SU-DHL-6 (cell line): Measurements from ENCODE around the gene EPC2.

Experiments
- CTCF ChIP-seq: fragments of 200-600 bp; sonication (generic); IDR thresholded peaks from one replicate; pipeline ENCODE4 v1.5.1; 2017; ENCODE audit warnings: antibody characterized with exemption, mild to moderate bottlenecking, low read length, moderate library complexity; ENCODE audit not compliant: insufficient read depth, poor library complexity, severe bottlenecking
- EZH2phosphoT487 ChIP-seq: fragments of 200-600 bp; sonication (generic), shearing (Covaris generic); conservative IDR thresholded peaks from 2 replicates; pipeline ENCODE4 v1.6.1; 2018; ENCODE audit warnings: mild to moderate bottlenecking, antibody characterized with exemption, low read length, moderate library complexity, mixed read lengths

GRCh38 chr2:148643421-148643820 lies 1.1 kb upstream of the EPC2 start:
- TF ChIP-seq CTCF, result no peak
- TF ChIP-seq EZH2phosphoT487, result no peak
